Measurements from ENCODE around the gene OSBPL10. TPM values are rescaled to one million over a fixed set of nuclear protein-coding genes. Genes with fewer than 3 reads are reported as not detected.

The OSBPL10 gene
- total RNA-seq, 2 donors from 2014 or later, result 23.8 to 33.6 TPM

- no peaks in the 10 kb centered on the region for H3K9me3 Mint-ChIP-seq
- H3K4me3 ChIP-seq (ENCODE audit: low read length), result no peak overlapping the region
- no peaks in the 10 kb centered on the region for H3K36me3 ChIP-seq (ENCODE audit: control insufficient read depth, insufficient read depth, low read length)
- peaks cover 16% of the 10 kb centered on the region for H3K4me1 ChIP-seq (ENCODE audit: control insufficient read depth, insufficient read depth, low read length)
- H3K9ac ChIP-seq (ENCODE audit: extremely low read depth, low read length, poor library complexity, severe bottlenecking), result no peak overlapping the region
- no peaks in the 10 kb centered on the region for H3K9me3 ChIP-seq (ENCODE audit: control insufficient read depth, low read length)
- DNase-seq, result no peak
- no peak for TF ChIP-seq CTCF (conservative IDR thresholded peaks at IDR 0.05)
- no peak overlapping the region for H3K27ac ChIP-seq (ENCODE audit: low read depth, low read length)
- no peak overlapping the region for H3K4me3 Mint-ChIP-seq
- H3K4me1 Mint-ChIP-seq, result peaks cover 31% of the 10 kb centered on the region
- no peaks in the 10 kb centered on the region for H3K27me3 Mint-ChIP-seq (ENCODE audit: insufficient read depth)
- H3K36me3 Mint-ChIP-seq (ENCODE audit: low read depth), result peaks cover 7% of the 10 kb centered on the region
- H3K27ac Mint-ChIP-seq, result no peak overlapping the region
- 77 to 88% methylated on average over 1 to 2 of the region's 2 CpGs for WGBS, 2 experiments (ENCODE audit: insufficient coverage in 1 of 2, insufficient read length in 1 of 2)
- no peaks in the 10 kb centered on the region for H3K27me3 ChIP-seq (ENCODE audit: control insufficient read depth, insufficient read depth, low read length, poor library complexity, severe bottlenecking)
These were observed 252.7 kb downstream of the OSBPL10 start for GRCh38 chr3:31728403-31728802.

GRCh38 chr3:31725976-31726375 is 255.1 kb downstream of the OSBPL10 start:
- H3K4me3 Mint-ChIP-seq, result no peak overlapping the region
- DNase-seq, result no peak
- H3K9me3 ChIP-seq (ENCODE audit: control insufficient read depth, low read length), result no peaks in the 10 kb centered on the region
- no peaks in the 10 kb centered on the region for H3K27me3 ChIP-seq (ENCODE audit: control insufficient read depth, insufficient read depth, low read length, poor library complexity, severe bottlenecking)
- no peak overlapping the region for H3K9ac ChIP-seq (ENCODE audit: extremely low read depth, low read length, poor library complexity, severe bottlenecking)
- peaks cover 36% of the 10 kb centered on the region for H3K4me1 Mint-ChIP-seq
- no peak for TF ChIP-seq CTCF (conservative IDR thresholded peaks at IDR 0.05)
- H3K36me3 Mint-ChIP-seq (ENCODE audit: low read depth), result no peaks in the 10 kb centered on the region
- no peak overlapping the region for H3K27ac Mint-ChIP-seq
- H3K36me3 ChIP-seq (ENCODE audit: control insufficient read depth, insufficient read depth, low read length), result no peaks in the 10 kb centered on the region
- H3K4me1 ChIP-seq (ENCODE audit: control insufficient read depth, insufficient read depth, low read length), result peaks cover 16% of the 10 kb centered on the region
- H3K27me3 Mint-ChIP-seq (ENCODE audit: insufficient read depth), result no peaks in the 10 kb centered on the region
- H3K4me3 ChIP-seq (ENCODE audit: low read length), result no peak overlapping the region
- no peaks in the 10 kb centered on the region for H3K9me3 Mint-ChIP-seq
- WGBS, 2 experiments (ENCODE audit: insufficient coverage in 1 of 2, insufficient read length in 1 of 2), result 96 to 100% methylated on average over 1 to 4 of the region's 4 CpGs
- H3K27ac ChIP-seq (ENCODE audit: low read depth, low read length), result no peak overlapping the region

GRCh38 chr3:31725568-31725967 is 255.5 kb downstream of the OSBPL10 start:
- no peak for TF ChIP-seq CTCF (conservative IDR thresholded peaks at IDR 0.05)
- H3K36me3 ChIP-seq (ENCODE audit: control insufficient read depth, insufficient read depth, low read length), result no peaks in the 10 kb centered on the region
- no peaks in the 10 kb centered on the region for H3K27me3 Mint-ChIP-seq (ENCODE audit: insufficient read depth)
- no peak for DNase-seq
- H3K4me1 ChIP-seq (ENCODE audit: control insufficient read depth, insufficient read depth, low read length), result peaks cover 16% of the 10 kb centered on the region
- H3K27ac ChIP-seq (ENCODE audit: low read depth, low read length), result no peak overlapping the region
- H3K9me3 ChIP-seq (ENCODE audit: control insufficient read depth, low read length), result no peaks in the 10 kb centered on the region
- no peak overlapping the region for H3K4me3 ChIP-seq (ENCODE audit: low read length)
- H3K27ac Mint-ChIP-seq, result no peak overlapping the region
- no peaks in the 10 kb centered on the region for H3K9me3 Mint-ChIP-seq
- H3K4me3 Mint-ChIP-seq, result no peak overlapping the region
- no peak overlapping the region for H3K9ac ChIP-seq (ENCODE audit: extremely low read depth, low read length, poor library complexity, severe bottlenecking)
- H3K36me3 Mint-ChIP-seq (ENCODE audit: low read depth), result no peaks in the 10 kb centered on the region
- H3K4me1 Mint-ChIP-seq, result peaks cover 36% of the 10 kb centered on the region
- H3K27me3 ChIP-seq (ENCODE audit: control insufficient read depth, insufficient read depth, low read length, poor library complexity, severe bottlenecking), result no peaks in the 10 kb centered on the region
- 95 to 96% methylated on average over 6 of the region's 6 CpGs for WGBS, 2 experiments (ENCODE audit: insufficient coverage in 1 of 2, insufficient read length in 1 of 2)
